Neural progenitor cell (in vitro differentiated cells): ENCODE results near the gene FOXK1.
"Not testable (repeated sequence)": the region's sequence is repeated elsewhere in the genome, so short reads cannot be mapped to it uniquely, and the experiment has no call there.

ENCODE experiments used
- CTCF ChIP-seq: fragments of 200-600 bp; sonication (generic); IDR thresholded peaks from 2 replicates; pipeline ENCODE4 v1.5.1; 2017; ENCODE audit warnings: antibody characterized with exemption, mild to moderate bottlenecking
- EZH2 ChIP-seq: fragments of 200-600 bp; sonication (generic); IDR thresholded peaks from 2 replicates; pipeline ENCODE4 v1.6.1; 2017; ENCODE audit warnings: antibody characterized with exemption, mild to moderate bottlenecking, moderate library complexity
- EZH2phosphoT487 ChIP-seq: fragments of 200-600 bp; sonication (generic); IDR thresholded peaks from 2 replicates; pipeline ENCODE4 v1.6.1; 2017; ENCODE audit warnings: antibody characterized with exemption

- not testable (repeated sequence) for TF ChIP-seq CTCF, EZH2, EZH2phosphoT487
These were observed 111.4 kb downstream of the FOXK1 start for GRCh38 chr7:4793385-4793993.
